Left ventricle myocardium inferior (tissue), 1 donor: ENCODE data around the gene ASMT. TPM values are rescaled to one million over a fixed set of nuclear protein-coding genes. Genes with fewer than 3 reads are reported as not detected.

Experiments
- total RNA-seq: library from RNA; stranded (reverse); fragmentation: NEBNext Ultra II Directional; extraction: Animal tissue kit (Norgen Biotek cat#: 25700); gene quantifications from one replicate; pipeline ENCODE4 v1.2.1, GENCODE V29; 2021
- donor health status: DM: no; HTN: yes; CAD: no; lungs with severe emphysema.

The ASMT gene
- total RNA-seq, 1 donor from 2014 or later, result not detected

Other genes starting within 250 kb of the ASMT start
- gene SLC25A6, start 222.9 kb upstream of the ASMT start, total RNA-seq, result 158 TPM
- 36.5 TPM for gene ASMTL, start 162.2 kb upstream of the ASMT start, total RNA-seq
- gene P2RY8, start 77.9 kb upstream of the ASMT start, total RNA-seq, result 1.9 TPM
- 15.8 TPM for gene AKAP17A, start 23.5 kb upstream of the ASMT start, total RNA-seq